Right renal pelvis (tissue), 4 donors: ENCODE data around the gene ACSBG1. TPM values are rescaled to one million over a fixed set of nuclear protein-coding genes. Genes with fewer than 3 reads are reported as not detected.

Source experiments
- DNase-seq, 4 donors: peaks; one replicate each; pipeline ENCODE4 v3.0.0-alpha.2; 2013; ENCODE audit warnings: low read depth in 4 of 4, low spot score in 3 of 4, missing footprints in 1 of 4
- polyA plus RNA-seq, 4 donors: library from polyadenylated mRNA; unstranded; fragments of 120-200 nt; gene quantifications; one replicate each; pipeline ENCODE4 v1.2.1, GENCODE V29; 2013; ENCODE audit not compliant: insufficient read length in 4 of 4

ACSBG1 gene
- polyA plus RNA-seq, 4 donors, result 0.55 to 0.96 (median 0.80) TPM

GRCh38 chr15:78224023-78224411 lies 10.3 kb downstream of the ACSBG1 start:
- DNase-seq, result no peak

DNA sequence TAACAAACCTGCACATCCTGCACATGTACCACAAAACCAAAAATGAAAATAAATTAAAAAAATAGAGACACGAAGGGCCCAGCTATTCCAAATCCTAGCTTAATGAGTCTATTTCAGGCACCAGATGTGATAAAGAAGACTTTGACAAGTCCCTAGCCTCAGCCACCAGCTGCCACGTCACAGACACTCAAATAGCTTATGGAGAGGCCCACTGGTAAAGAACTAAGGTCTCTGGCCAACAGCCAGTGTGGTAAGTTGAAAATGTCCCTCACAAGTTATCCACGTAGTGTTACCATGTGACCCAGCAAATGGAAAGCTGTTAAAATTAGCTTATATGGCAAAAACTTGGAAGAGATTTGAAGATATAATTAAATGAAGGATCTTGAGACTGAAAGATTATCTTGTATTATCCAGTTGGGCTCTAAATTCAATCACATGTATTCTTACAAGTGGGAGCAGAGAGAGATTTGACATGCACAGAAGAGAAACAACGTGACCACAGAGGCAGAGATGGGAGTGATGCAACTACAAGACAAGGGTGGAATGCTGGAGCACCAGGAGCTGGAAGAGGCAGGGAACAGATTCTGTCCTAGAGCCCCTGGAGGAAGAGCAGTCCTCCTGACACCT lies 10.9 kb downstream of the ACSBG1 start:
- no peak for DNase-seq

- no peak for DNase-seq
Observed at GRCh38 chr15:78222745-78223395, 11.5 kb downstream of the ACSBG1 start.

- DNase-seq, result no peak
Observed at GRCh38 chr15:78220713-78221112, 13.7 kb downstream of the ACSBG1 start.

GRCh38 chr15:78216276-78217104 lies 17.9 kb downstream of the ACSBG1 start:
- no peak for DNase-seq

GRCh38 chr15:78213956-78214355 lies 20.4 kb downstream of the ACSBG1 start:
- DNase-seq, result no peak

- no peak for DNase-seq
Observed at GRCh38 chr15:78213425-78213750, 21.0 kb downstream of the ACSBG1 start.

- DNase-seq, result no peak
Observed at GRCh38 chr15:78212546-78213424, 21.6 kb downstream of the ACSBG1 start.

DNA sequence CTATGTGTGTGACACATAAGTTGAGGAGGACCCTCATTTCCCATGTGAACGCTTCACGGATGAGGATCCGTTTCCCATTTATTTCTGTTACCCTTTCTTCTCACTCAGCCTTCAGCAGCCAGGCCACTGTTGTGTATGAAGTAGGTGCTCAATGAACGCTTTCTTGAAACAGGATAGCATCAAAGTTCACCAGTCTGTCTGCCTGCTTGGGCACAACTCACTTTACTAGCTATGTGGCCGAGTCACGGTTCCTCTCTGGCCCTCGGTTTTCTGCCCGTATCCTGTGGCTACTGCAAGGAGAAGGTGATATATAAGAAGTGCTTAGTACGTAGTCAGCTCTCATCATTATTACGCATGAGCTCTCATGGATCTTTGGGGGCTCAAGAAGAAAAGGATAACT lies 22.4 kb downstream of the ACSBG1 start:
- DNase-seq, result no peak

DNA sequence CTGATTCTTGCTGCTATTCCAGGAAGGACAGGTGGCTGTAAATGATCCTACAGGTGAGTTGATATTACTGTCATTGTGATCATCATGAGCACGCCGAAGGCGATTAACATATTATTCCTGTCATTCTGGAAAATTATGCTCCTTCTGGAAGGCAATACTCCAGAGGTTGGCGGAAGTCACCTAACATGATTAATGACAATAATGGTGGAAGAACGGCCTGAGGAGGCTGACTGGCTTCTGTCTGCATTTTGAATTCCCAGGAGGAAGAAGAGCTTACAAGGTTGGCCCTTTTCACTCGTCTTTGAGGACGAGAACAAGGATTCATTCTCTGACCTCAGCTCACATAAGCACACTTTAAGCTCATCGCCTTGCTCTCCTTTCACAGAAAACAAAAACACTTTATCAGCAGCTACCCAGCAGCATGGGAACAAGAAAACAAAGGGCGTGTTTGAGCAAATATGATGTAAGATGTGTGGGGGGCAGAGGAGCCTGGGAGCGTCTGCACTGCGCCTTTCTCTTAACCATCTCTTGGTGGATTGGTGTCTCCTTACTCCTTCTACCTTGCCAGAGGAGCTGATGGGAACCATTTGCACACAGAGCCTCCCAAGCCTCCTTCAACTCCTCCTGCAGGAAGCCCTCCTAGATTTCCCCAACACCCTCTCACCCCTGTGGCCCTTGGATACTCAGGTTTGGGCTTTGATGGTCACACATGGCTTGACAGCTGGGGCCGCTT lies 23.0 kb downstream of the ACSBG1 start:
- no peak for DNase-seq

GRCh38 chr15:78210349-78210717 lies 24.0 kb downstream of the ACSBG1 start:
- DNase-seq, result no peak

GRCh38 chr15:78209646-78210348 lies 24.6 kb downstream of the ACSBG1 start:
- DNase-seq, result no peak

GRCh38 chr15:78208887-78209645 lies 25.3 kb downstream of the ACSBG1 start:
- no peak for DNase-seq

DNA sequence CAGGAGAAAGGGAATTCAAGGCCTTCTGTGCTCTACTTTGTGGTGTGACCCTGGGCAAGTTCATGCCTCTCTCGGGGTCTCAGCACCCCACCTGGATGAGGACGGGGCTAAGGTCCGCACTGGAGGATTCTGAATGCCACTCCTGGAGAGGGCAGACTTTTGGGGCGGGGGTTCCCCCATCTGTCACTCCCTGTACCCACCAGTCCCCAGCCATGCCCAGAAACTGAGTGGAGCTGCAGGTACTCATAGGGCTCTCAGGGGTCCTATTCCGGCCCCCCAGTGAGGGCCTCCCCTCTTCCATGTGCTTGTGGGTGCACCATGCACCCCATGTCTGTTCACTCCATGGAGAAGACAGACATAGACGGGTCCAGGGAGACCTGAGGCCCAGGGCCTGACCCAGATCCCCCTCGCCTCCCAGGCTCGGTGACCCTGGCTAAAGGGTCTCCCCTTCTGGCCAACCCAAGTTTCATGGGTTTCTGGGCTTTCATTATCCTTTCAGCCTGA lies 26.0 kb downstream of the ACSBG1 start:
- no peak for DNase-seq

DNA sequence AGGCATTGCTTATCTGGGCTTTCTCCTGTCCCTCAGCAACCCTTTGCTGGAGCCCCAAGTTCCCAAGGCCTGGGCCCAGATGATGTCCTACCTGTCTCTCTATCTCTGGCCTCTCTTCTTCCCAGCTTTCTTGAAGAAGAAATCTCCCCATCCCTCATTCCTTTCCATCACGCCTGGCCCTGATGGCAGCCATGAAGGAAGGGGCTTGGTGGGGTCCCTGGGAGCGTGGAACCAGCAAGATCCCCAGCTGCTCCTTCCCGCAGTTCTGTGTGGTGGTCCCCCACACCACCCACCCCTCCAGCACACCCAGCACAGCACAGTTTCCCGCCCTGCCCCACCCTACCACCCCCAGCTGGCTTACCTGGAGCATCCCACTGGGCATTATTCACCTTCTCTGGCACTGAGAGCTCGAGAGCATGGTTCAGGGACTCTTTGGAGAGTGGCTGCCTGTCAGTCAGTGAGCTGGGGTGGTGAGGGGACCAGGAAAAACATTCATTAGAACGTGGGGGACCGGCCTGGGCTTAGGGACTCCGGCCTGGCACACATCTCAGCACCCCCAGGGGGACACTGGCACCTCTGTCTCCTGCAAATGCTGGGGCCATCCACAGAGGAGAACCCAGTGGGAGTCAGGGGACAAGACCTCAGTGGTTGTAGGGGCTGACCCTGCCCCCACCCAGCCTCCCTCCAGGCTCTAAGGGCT lies 26.6 kb downstream of the ACSBG1 start:
- DNase-seq, result no peak

- DNase-seq, result no peak
Observed at GRCh38 chr15:78207110-78207458, 27.3 kb downstream of the ACSBG1 start.

GRCh38 chr15:78206326-78207109 lies 27.8 kb downstream of the ACSBG1 start:
- no peak for DNase-seq
